Esophagus squamous epithelium (tissue), 4 donors: Measurements from ENCODE around the gene TP53RK.

Experiments
- POLR2A ChIP-seq, 4 donors: fragments of 450-650 bp; IDR thresholded peaks; one replicate each; pipeline ENCODE4 v1.6.1; 2017; ENCODE audit warnings: antibody characterized with exemption in 4 of 4, mild to moderate bottlenecking in 4 of 4, moderate library complexity in 3 of 4
- TF ChIP-seq, protein P1 (sequence below), 6 experiments: fragments of 450-650 bp in 4 of 6; fragments of 200-600 bp in 2 of 6; sonication (generic) in 2 of 6; IDR thresholded peaks; one replicate each; pipeline ENCODE4 v1.5.1; 2016 to 2019; ENCODE audit warnings: antibody characterized with exemption in 6 of 6, mild to moderate bottlenecking in 4 of 6, moderate library complexity in 4 of 6

DNA sequence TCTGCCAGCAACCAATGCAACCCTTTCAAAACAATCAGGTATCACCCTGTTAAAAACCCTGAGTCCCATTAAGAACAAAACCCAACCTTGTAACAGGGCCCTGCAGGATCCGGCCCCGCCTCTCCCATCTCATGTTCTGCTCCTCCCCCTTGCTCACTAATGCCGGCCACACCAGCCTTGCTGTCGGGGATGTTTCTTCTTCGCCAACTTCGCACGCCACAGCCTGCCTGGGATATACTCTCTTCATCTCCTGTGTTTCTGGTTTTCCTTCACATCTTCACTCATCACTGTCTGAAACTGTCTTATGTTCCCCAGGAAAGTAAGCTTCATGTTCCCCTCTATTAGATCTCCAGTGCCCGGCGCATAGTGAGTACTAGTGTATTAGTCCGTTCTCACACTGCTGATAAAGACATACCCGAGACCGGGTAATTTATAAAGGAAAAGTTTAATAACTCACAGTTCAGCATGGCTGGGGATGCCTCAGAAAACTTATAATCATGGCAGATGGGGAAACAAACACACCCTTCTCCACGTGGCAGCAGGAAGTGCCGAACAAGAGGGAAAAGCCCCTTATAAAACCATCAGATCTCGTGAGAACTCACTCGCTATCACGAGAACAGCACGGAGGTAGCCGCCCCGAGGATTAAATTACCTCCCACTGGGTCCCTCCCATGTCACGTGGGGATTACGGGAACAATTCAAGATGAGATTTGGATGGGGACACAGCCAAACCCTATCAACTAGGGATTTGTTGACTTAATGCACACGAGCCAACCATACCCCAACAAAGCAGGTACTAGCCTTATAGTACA lies 5.1 kb downstream of the TP53RK start:
- no peak for TF ChIP-seq POLR2A (IDR thresholded peaks at IDR 0.05)
- TF ChIP-seq, protein P1, sequence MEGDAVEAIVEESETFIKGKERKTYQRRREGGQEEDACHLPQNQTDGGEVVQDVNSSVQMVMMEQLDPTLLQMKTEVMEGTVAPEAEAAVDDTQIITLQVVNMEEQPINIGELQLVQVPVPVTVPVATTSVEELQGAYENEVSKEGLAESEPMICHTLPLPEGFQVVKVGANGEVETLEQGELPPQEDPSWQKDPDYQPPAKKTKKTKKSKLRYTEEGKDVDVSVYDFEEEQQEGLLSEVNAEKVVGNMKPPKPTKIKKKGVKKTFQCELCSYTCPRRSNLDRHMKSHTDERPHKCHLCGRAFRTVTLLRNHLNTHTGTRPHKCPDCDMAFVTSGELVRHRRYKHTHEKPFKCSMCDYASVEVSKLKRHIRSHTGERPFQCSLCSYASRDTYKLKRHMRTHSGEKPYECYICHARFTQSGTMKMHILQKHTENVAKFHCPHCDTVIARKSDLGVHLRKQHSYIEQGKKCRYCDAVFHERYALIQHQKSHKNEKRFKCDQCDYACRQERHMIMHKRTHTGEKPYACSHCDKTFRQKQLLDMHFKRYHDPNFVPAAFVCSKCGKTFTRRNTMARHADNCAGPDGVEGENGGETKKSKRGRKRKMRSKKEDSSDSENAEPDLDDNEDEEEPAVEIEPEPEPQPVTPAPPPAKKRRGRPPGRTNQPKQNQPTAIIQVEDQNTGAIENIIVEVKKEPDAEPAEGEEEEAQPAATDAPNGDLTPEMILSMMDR (IDR thresholded peaks at IDR 0.05) = no peak
